ENCODE data around the gene SLCO2B1.

DNA sequence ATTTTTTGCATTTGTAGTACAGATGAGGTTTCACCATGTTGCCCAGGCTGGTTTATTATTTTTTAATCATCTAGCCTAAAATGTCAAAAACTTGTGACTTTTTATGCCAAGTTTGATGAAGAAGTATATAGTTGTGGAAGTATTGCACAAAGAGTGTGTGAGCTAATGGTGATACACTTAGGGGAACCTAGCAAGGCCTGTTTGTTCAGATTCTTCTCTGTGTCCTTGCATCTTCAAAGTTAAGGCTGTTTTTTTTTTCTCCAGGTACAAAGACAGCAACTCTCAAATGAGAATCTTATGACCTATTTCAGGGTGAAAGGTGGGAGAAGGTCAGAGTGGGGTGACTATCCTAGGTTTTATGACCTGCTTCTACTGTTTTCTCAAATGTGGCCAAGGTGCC, 7.3 kb downstream of the SLCO2B1 start:
- TF ChIP-seq, protein P1, sequence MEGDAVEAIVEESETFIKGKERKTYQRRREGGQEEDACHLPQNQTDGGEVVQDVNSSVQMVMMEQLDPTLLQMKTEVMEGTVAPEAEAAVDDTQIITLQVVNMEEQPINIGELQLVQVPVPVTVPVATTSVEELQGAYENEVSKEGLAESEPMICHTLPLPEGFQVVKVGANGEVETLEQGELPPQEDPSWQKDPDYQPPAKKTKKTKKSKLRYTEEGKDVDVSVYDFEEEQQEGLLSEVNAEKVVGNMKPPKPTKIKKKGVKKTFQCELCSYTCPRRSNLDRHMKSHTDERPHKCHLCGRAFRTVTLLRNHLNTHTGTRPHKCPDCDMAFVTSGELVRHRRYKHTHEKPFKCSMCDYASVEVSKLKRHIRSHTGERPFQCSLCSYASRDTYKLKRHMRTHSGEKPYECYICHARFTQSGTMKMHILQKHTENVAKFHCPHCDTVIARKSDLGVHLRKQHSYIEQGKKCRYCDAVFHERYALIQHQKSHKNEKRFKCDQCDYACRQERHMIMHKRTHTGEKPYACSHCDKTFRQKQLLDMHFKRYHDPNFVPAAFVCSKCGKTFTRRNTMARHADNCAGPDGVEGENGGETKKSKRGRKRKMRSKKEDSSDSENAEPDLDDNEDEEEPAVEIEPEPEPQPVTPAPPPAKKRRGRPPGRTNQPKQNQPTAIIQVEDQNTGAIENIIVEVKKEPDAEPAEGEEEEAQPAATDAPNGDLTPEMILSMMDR (IDR thresholded peaks at IDR 0.05; ENCODE audit: low read depth, low read length, missing input control) = no peak
- TF ChIP-seq YY1 (IDR thresholded peaks at IDR 0.05) = no peak
- no peak for TF ChIP-seq EGR1 (IDR thresholded peaks at IDR 0.05; ENCODE audit: low read depth in 2 of 2)

Measured in liver (tissue), 3 donors.